Measurements from ENCODE around the gene KAT6B. TPM values are rescaled to one million over a fixed set of nuclear protein-coding genes. Genes with fewer than 3 reads are reported as not detected.

KAT6B gene
- total and polyA plus RNA-seq, 2 donors (not counting 1 experiment from before 2014, with no cell fraction given): 3.9 to 37.8 TPM

DNA sequence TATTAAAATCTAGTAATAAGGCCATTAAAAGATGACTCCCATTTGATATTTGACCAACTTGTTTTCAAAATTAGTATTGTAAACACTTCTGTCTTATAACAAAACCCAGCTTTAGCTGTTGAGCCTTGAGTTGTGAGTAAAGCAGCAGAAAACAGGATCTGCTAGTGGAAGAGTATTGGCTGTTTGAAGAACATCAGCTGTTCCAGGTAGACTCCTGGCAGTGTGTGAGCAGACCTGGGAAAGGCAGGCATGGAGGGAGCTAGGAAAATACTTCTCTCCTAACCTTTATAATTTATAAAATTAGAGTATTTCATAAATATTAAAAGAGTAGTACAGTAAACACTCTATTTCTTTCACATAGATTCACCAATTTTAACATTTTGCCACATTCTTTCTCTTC lies 29.0 kb downstream of the KAT6B start:
- Histone ChIP-seq H3K9ac (ENCODE audit: insufficient read depth, low read length) (no peak overlapping the region), H3K4me3 (replicated peaks in 1 of 4; ENCODE audit: control extremely low read depth in 1 of 4, insufficient read depth in 1 of 4, low read depth in 3 of 4, low read length in 4 of 4) (no peak overlapping the region), H3K36me3 (ENCODE audit: control insufficient read depth, insufficient read depth, low read length) (no peaks in the 10 kb centered on the region), H4K20me1 (ENCODE audit: control insufficient read depth, extremely low read depth, insufficient read depth, low read length) (no peaks in the 10 kb centered on the region), H3K27me3 (ENCODE audit: control insufficient read depth, insufficient read depth, low read length) (no peaks in the 10 kb centered on the region), H2AFZ (ENCODE audit: low read length) (no peak overlapping the region), H3K4me1 (ENCODE audit: control insufficient read depth, extremely low read depth, insufficient read depth, low read length) (peaks cover 4% of the 10 kb centered on the region), H3K4me2 (ENCODE audit: extremely low read depth, insufficient read depth, low read length) (no peak overlapping the region), H3K9me3 (ENCODE audit: control insufficient read depth, insufficient read depth, low read depth, low read length) (no peaks in the 10 kb centered on the region), H3K27ac (ENCODE audit: insufficient read depth, low read length) (no peak overlapping the region), H3K79me2 (ENCODE audit: control insufficient read depth, insufficient read depth, low read length) (peaks cover 31% of the 10 kb centered on the region)
- DNase-seq (ENCODE audit: low read depth in 2 of 2): no peak
- TF ChIP-seq, protein P1, sequence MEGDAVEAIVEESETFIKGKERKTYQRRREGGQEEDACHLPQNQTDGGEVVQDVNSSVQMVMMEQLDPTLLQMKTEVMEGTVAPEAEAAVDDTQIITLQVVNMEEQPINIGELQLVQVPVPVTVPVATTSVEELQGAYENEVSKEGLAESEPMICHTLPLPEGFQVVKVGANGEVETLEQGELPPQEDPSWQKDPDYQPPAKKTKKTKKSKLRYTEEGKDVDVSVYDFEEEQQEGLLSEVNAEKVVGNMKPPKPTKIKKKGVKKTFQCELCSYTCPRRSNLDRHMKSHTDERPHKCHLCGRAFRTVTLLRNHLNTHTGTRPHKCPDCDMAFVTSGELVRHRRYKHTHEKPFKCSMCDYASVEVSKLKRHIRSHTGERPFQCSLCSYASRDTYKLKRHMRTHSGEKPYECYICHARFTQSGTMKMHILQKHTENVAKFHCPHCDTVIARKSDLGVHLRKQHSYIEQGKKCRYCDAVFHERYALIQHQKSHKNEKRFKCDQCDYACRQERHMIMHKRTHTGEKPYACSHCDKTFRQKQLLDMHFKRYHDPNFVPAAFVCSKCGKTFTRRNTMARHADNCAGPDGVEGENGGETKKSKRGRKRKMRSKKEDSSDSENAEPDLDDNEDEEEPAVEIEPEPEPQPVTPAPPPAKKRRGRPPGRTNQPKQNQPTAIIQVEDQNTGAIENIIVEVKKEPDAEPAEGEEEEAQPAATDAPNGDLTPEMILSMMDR (conservative IDR thresholded peaks at IDR 0.05 in 1 of 2, IDR thresholded peaks at IDR 0.05 in 1 of 2; ENCODE audit: low read depth in 1 of 2, low read length in 2 of 2): no peak
- no peak for TF ChIP-seq EZH2 (IDR thresholded peaks at IDR 0.05; ENCODE audit: low read length, missing control alignments)

DNA sequence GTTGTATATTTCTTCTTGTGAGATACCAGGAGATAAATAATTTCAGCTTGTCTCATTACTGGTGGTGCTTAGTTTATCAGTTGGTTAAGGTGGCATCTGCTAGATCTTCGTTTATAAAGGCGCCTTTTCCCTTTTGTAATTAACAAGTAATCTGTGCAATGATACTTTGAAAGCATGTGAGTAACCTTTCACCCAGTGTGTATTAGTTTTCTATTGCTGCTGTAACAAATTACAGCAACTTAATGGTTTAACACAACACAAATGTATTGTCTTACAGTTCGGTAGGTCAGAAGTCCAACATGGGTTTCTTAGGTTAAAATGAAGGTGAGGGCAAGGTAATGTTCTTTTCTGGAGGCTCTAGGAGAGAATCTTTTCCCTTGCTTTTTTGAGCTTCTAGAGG lies 30.5 kb downstream of the KAT6B start:
- no peak for DNase-seq (ENCODE audit: low read depth in 2 of 2)
- no peak overlapping the region for H3K4me2 ChIP-seq (ENCODE audit: extremely low read depth, insufficient read depth, low read length)
- no peak overlapping the region for H3K9ac ChIP-seq (ENCODE audit: insufficient read depth, low read length)
- no peaks in the 10 kb centered on the region for H3K9me3 ChIP-seq (ENCODE audit: control insufficient read depth, insufficient read depth, low read depth, low read length)
- H2AFZ ChIP-seq (ENCODE audit: low read length): no peak overlapping the region
- H4K20me1 ChIP-seq (ENCODE audit: control insufficient read depth, extremely low read depth, insufficient read depth, low read length): no peaks in the 10 kb centered on the region
- peaks cover 4% of the 10 kb centered on the region for H3K4me1 ChIP-seq (ENCODE audit: control insufficient read depth, extremely low read depth, insufficient read depth, low read length)
- no peak for TF ChIP-seq EZH2 (IDR thresholded peaks at IDR 0.05; ENCODE audit: low read length, missing control alignments)
- TF ChIP-seq, protein P1 (conservative IDR thresholded peaks at IDR 0.05 in 1 of 2, IDR thresholded peaks at IDR 0.05 in 1 of 2; ENCODE audit: low read depth in 1 of 2, low read length in 2 of 2): no peak
- no peaks in the 10 kb centered on the region for H3K27me3 ChIP-seq (ENCODE audit: control insufficient read depth, insufficient read depth, low read length)
- H3K36me3 ChIP-seq (ENCODE audit: control insufficient read depth, insufficient read depth, low read length): no peaks in the 10 kb centered on the region
- H3K4me3 ChIP-seq (replicated peaks in 1 of 4; ENCODE audit: control extremely low read depth in 1 of 4, insufficient read depth in 1 of 4, low read depth in 3 of 4, low read length in 4 of 4): no peak overlapping the region
- no peak overlapping the region for H3K27ac ChIP-seq (ENCODE audit: insufficient read depth, low read length)
- H3K79me2 ChIP-seq (ENCODE audit: control insufficient read depth, insufficient read depth, low read length): peaks cover 30% of the 10 kb centered on the region

DNA sequence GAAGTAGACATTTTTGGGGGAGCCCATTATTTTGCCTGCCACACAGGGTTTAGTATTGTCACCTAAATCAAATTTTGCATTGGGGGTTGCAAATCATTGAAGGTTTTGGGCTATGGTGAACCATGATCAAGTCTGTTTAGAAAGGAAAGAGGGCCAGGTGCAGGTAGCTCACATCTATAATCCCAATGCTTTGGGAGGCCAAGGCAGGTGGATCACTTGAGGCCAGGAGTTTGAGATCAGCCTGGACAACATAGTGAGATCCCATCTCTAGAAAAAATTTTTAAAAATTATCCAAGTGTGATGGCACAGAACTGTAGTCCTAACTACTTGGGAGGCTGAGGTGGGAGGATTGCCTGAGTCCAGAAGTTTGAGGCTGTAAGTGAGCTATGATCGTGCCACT lies 31.2 kb downstream of the KAT6B start:
- H3K79me2 ChIP-seq (ENCODE audit: control insufficient read depth, insufficient read depth, low read length): peaks cover 30% of the 10 kb centered on the region

More for the DNA sequence above, 31.2 kb downstream of the KAT6B start:
- Histone ChIP-seq H3K4me3 (replicated peaks in 1 of 4; ENCODE audit: control extremely low read depth in 1 of 4, insufficient read depth in 1 of 4, low read depth in 3 of 4, low read length in 4 of 4) (no peak overlapping the region), H3K36me3 (ENCODE audit: control insufficient read depth, insufficient read depth, low read length) (no peaks in the 10 kb centered on the region), H3K27ac (ENCODE audit: insufficient read depth, low read length) (no peak overlapping the region), H3K4me1 (ENCODE audit: control insufficient read depth, extremely low read depth, insufficient read depth, low read length) (peaks cover 4% of the 10 kb centered on the region), H3K9ac (ENCODE audit: insufficient read depth, low read length) (no peak overlapping the region), H3K9me3 (ENCODE audit: control insufficient read depth, insufficient read depth, low read depth, low read length) (no peaks in the 10 kb centered on the region), H3K4me2 (ENCODE audit: extremely low read depth, insufficient read depth, low read length) (no peak overlapping the region), H2AFZ (ENCODE audit: low read length) (no peak overlapping the region), H4K20me1 (ENCODE audit: control insufficient read depth, extremely low read depth, insufficient read depth, low read length) (no peaks in the 10 kb centered on the region), H3K27me3 (ENCODE audit: control insufficient read depth, insufficient read depth, low read length) (no peaks in the 10 kb centered on the region)
- DNase-seq (ENCODE audit: low read depth in 2 of 2): no peak
- no peak for TF ChIP-seq EZH2 (IDR thresholded peaks at IDR 0.05; ENCODE audit: low read length, missing control alignments)
- TF ChIP-seq, protein P1 (conservative IDR thresholded peaks at IDR 0.05 in 1 of 2, IDR thresholded peaks at IDR 0.05 in 1 of 2; ENCODE audit: low read depth in 1 of 2, low read length in 2 of 2): no peak

Data from fibroblast of lung (primary cell).